ENCODE measurements around the gene SDHA.
"Not testable (repeated sequence)": the region's sequence is repeated elsewhere in the genome, so short reads cannot be mapped to it uniquely, and the experiment has no call there.

The SDHA gene

GRCh38 chr5:303741-304140 lies 85.6 kb downstream of the SDHA start:
- DNase-seq = not testable (repeated sequence)

DNA sequence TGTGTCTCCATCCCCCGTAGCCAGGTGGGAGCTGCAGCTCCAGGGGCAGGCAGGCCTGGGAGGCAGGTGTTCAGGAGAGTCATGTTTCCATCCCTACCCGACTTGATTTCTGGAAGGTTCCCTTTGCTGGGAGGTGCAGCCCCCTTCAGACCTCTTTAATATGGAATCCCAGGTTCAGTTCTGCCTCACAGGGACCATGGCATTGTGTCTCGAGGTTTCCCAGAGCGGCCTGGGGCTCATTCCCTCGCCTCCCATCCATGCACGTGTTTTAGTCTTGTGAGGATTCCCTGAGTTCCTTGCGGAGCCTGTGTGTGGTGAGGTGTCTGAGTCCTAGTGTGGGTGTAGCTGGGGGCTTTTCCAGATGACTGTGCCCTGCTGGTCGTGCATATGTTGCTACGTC lies 86.9 kb downstream of the SDHA start:
- DNase-seq = no peak

DNA sequence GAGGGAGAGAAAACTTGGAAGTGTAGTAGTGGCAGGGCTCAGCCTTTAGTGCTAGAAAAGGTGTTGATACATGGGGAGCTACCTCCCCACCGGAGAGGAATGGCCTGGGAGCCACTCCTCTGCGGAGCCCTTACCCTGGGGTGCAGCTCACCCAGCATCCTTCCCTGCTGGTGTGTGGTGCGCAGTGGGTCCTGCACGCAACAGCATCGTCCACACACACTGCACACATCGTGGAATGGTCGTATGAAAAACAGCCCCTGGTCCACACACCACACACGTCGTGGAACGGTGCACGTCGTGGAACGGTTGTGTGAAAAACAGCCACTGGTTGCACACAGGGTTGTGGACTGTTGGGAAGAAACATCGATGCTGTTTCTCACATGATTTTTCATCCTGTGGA lies 87.3 kb downstream of the SDHA start:
- DNase-seq = no peak

- DNase-seq = no peak
These were observed 88.1 kb downstream of the SDHA start for GRCh38 chr5:306011-306805.
